ENCODE measurements around the gene RYR2.

DNA sequence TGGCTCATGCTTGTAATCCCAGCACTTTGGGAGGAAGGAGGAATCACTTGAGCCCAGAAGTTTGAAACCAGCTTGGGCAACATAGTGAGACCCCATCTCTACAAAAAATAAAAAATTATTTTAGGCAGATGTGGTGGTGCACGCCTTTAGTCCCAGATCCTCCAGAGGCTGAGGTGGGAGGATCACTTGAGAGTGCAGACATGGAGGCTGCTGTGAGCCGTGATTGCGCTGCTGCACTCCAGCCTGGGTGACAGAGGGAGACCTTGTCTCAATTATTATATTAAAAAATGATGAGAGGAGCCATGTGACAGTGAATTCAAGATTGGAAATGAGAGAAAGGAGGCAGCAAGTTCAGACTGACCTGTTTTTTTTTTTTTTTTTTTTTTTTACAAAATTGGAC, 566.4 kb downstream of the RYR2 start:
- TF ChIP-seq CTCF (IDR thresholded peaks at IDR 0.05) (no peak), POLR2A (IDR thresholded peaks at IDR 0.05) (no peak)
